Keratinocyte (primary cell): ENCODE data around the gene DCAF8L1.
"Not testable (repeated sequence)": the region's sequence is repeated elsewhere in the genome, so short reads cannot be mapped to it uniquely, and the experiment has no call there.

ENCODE experiments used
- EZH2 ChIP-seq: IDR thresholded peaks from one replicate; pipeline ENCODE4 v1.6.1; 2012; ENCODE audit warnings: inconsistent platforms, mild to moderate bottlenecking, low read length, moderate library complexity
- TF ChIP-seq, protein P1 (sequence below), 3 experiments: IDR thresholded peaks in 1 of 3; conservative IDR thresholded peaks in 1 of 3; optimal IDR thresholded peaks in 1 of 3; 2 replicates in 2 of 3; 3 replicates in 1 of 3; pipeline versions ENCODE3 to v1.5.1; 2011; ENCODE audit warnings: low read length in 3 of 3, mild to moderate bottlenecking in 3 of 3, moderate library complexity in 2 of 3, control low read depth in 1 of 3, inconsistent platforms in 1 of 3; ENCODE audit not compliant: insufficient read depth in 2 of 3; ENCODE audit errors: extremely low read depth in 1 of 3

- TF ChIP-seq, protein P1, sequence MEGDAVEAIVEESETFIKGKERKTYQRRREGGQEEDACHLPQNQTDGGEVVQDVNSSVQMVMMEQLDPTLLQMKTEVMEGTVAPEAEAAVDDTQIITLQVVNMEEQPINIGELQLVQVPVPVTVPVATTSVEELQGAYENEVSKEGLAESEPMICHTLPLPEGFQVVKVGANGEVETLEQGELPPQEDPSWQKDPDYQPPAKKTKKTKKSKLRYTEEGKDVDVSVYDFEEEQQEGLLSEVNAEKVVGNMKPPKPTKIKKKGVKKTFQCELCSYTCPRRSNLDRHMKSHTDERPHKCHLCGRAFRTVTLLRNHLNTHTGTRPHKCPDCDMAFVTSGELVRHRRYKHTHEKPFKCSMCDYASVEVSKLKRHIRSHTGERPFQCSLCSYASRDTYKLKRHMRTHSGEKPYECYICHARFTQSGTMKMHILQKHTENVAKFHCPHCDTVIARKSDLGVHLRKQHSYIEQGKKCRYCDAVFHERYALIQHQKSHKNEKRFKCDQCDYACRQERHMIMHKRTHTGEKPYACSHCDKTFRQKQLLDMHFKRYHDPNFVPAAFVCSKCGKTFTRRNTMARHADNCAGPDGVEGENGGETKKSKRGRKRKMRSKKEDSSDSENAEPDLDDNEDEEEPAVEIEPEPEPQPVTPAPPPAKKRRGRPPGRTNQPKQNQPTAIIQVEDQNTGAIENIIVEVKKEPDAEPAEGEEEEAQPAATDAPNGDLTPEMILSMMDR (optimal IDR thresholded peaks at IDR 0.05 in 1 of 3, IDR thresholded peaks at IDR 0.05 in 1 of 3, conservative IDR thresholded peaks at IDR 0.05 in 1 of 3; ENCODE audit: extremely low read depth in 1 of 3, insufficient read depth in 2 of 3, low read length in 3 of 3): not testable (repeated sequence)
- not testable (repeated sequence) for TF ChIP-seq EZH2
Measured at GRCh38 chrX:27976934-27977333, 4.3 kb downstream of the DCAF8L1 start.
